AG08395 (cell line): Measurements from ENCODE around the gene ZFAND3.

Experiments
- DNase-seq: peaks from one replicate; pipeline ENCODE4 v3.0.0; 2012; ENCODE audit warnings: mixed read lengths, low spot score

Gene ZFAND3

DNA sequence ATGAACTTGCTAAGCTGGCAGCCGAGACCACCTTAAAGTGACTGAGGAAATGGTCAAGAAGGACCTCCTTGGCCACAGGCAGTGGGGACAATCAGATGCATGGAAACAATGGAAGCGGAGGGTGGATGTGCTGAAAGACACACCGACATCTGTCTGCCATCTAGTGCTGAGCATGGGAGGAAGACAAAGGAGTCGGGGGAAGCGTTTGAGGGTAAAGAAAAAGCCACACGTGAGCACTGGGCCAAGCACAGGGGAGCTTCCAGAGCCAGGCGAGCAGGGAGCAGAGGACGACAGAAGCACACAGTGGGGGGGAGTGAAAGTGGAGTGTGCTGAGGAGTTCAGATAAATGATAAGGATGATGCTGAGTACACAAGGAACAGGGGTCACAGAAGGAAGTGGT lies 367.8 kb downstream of the ZFAND3 start:
- DNase-seq: no peak

DNA sequence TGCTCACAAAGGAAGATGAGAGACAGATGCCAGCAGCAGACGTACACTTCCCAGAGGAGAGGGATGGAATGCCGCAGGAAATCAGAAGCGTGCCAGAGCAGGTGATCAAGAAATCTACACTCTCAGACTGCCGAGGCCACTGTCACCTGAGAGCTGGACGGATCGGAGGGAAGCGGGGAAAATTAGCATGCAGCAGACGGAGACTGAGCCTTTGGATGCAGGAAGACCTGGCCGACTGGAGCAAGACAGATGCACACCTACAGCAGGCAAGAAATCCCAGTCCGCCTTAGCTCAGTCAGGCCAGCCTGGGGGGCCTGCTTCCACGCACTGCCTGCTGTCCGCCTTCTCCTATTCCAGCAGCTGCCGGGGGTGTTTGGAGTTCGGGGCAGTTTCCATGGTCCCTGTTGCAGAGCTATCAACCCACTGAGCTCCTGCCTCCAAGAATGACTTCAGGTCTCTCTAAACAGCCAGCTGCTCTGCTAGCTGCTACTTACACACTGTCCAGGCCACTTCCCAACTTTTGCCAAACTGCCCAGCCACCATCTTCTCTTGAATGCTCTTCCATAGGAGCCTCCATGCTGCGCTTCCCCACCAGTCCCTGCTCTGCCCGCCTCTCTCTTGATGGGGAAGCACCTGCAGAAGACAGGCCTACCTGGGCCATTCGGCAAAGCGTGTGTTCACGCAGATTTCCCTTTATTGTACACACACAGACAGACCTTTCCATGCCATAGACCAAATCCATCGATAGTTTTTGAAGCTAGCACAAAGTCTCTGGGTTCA lies 368.5 kb downstream of the ZFAND3 start:
- no peak for DNase-seq

DNA sequence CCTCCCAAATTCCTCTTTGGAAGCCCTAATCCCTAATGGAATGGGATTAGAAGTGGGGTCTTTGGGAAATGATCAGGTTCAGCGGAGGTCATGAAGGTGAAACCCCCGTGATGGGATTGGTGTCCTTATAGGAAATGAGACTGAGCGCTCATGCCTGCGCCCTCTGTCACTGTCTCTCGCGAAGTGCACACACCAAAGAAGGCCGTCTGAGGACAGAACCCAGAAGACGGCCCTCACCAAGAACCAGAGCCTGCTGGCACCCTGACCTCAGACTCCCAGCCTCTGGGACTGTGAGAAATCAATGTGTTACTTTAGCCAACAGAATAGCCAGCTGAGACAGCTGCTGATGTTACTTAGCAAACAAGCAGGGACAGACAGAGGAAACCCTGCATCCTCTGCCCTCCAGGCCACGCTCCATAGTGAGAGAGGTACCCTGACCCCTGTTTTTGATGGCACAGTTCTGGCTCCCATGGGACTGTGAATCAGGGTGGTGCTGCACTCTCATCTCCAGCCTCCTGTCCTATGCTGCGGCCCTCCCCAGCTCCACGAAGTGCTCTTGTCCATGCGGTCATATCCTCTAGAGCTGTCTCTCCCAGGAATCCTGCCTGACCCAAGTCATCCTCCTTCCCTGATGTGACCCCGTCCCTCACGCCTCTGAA lies 369.3 kb downstream of the ZFAND3 start:
- no peak for DNase-seq

DNA sequence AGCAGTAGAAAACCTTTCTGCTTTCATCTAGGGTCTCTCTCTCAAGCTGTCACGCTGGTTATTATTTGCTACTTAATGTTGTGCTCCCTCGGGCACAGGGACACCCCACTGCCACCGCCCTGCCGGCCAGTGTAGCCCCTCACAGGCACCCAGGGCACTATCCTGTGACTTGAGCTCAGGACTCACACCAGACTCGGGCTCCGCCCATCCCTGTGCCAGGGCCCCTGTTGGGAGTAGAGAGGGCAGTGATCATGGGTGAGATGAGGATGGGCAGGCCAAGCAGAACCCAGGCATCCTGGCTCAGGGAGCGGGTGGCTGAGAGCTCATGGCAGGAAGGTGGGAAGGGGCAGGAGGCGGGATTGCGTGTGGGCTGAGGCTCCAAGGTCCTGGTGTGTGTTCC lies 371.9 kb downstream of the ZFAND3 start:
- DNase-seq: no peak

DNA sequence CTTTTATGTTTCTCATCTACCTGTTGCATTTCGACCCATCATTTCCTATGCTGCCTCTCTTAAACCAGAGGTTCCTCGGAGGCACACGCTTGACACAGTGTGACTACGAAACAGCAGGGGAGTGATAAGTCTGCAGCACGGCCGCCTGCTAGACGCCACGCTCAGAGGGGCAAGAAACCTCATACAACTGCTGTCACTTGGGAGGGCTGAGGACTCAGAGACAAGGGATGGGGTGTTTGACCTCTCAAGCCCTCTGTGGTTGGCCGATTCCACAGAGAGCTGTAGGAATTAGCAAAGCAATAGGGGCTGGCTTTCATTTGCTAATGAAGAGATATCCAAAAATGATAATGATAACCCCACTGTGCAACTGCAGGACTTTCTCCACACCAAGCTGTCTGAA lies 372.5 kb downstream of the ZFAND3 start:
- DNase-seq: no peak

DNA sequence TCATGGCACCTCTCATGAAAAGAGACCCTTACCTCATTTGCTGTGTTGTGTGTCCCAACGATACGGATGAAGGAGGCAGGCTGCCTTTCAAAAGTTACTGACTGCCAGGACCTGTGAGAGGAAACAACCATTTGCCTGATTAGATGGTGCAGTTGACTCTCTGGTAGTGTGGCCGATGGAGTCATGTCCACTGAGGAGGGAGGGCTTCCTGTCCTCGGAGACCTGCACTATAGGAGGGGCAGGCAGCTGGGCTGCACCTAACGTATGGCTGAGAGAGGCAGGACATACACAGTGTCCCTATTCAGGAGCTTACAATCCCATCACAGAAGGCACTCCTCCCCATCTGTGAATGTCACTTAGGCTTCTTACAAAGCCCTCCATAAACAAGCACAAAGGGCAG lies 373.0 kb downstream of the ZFAND3 start:
- DNase-seq: no peak

DNA sequence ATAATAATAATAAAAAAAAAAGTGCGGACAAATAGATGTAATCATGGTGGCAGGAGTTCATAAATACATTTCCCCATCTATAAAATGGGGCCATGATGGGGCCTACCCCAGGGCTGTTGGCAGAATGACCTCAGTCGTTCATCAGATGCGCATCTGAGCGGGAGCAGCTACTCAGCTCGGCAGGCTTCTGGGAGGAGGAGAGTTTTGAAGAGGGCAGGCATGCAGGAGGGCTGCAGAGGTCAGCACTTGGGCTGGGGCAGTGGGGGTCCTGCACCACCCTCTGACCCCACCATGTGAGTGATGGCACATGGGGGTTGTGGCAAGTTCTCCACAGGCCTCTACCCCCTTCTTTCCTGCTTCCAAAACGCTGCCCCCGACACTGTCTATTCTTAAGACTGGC lies 373.5 kb downstream of the ZFAND3 start:
- DNase-seq: no peak

DNA sequence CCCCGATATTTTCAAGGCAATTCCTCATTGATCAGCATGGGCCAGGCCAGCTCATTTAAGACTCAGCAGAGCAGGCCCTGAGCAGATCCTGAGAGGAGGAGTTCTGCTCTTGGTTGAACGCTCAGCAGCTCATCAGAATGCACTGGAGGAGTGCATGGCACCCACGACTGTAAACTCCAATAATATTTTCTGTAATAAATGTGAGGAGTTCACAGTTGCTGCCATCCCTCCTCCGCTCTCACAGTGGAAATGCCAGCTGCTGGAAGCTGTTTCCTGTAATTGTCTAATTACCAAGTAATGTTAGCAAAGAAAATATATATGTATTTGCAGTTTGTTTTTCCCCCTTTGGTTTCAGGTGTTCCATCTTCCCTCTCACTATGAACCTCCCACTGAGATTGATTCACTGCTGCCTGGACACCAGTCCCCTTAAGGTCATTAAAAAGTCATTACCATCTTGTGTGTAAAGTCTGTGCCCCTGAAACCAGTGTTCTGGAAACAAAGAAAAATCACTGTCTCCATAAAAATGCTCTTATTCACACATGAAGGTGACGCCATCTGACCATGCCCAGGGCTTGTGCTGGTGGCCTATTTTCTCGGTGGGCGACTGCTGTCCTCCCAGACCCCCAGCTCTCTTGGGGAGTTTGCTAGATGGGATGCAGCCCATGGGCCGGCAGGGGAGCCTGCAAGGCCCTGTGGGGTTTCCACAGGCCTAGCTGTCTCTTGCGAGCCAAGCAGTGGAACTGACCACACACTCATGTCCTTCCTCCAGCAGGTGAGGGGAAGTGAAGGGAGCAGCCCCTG lies 374.2 kb downstream of the ZFAND3 start:
- DNase-seq: no peak

DNA sequence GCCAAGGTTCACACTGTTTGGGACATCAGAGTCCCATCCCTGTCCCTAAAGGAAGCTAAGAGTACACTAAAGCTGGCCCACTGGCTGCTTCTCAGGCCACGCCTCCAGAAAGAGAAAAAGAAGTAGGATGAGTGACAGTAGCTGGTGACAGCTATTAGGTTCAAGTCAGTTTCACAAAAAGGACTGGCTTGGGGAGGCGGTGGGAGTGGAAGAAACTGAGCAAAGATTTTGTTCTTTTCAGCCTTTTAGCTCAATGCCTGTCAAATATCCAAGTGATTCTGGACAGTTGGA lies 374.7 kb downstream of the ZFAND3 start:
- DNase-seq: no peak

DNA sequence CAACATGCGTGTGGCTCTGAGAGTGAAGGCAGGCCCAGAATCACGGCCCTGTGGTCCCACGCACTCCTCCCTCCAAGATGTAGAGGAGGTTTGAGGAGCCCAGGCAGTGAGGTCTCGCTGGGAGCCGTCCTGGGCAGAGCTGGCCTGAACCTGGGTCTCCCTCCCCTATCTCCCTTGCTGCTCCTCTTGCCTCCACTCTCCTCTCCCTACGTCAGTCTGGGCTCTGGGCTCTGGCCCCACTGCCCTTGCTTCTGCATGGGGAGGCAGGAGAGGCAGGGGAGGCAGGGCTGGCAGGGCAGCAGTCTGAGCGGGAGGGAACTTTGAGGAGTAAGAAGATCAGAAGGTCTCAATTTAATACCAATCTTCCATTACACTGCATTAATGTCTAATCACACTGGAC lies 375.1 kb downstream of the ZFAND3 start:
- DNase-seq: no peak

DNA sequence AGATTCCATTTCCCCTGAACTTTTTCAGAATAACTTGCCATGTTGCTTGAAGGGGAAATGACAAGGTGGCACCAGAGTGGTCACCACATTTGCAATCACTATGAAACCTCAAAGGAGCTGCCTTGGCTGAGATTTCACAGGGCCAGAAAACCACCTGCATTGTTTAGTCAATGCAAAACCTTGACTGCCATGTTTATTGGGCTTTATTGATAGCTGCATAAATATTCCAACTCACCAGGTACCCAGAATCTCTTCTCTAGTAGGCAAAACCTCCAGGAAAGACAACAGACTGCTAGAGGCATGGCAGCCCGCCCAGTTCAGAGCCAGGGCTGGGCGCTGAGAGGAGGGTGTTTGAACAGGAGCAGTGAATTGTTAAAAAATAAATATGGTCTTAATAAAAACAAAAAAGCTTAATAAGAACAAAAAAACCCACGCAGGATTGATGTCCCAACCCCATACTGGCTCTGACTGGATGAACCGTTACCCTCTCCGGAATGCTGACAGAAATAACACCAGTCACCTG lies 375.6 kb downstream of the ZFAND3 start:
- no peak for DNase-seq

DNA sequence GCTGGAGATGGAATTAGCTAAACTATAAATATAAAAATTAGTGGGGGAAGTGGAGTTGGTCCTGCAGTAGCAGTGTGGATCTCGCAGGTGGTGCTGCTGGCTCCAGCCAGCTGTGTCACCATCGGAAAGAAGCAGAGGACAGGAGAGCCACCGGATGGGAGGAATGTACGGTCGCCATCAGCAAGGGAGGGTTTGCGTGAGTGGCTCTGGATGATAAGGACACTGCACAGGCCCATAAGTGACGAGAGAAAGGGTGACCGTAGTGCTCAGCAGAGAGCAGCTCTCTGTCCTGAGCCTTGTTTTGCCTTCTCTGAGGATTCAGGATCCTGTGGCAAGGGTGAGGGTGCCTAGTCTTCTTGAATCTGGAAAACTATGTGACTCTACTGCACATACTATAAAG lies 378.7 kb downstream of the ZFAND3 start:
- DNase-seq: no peak
